ENCODE measurements around the gene CD74.

Gene CD74

GRCh38 chr5:150391064-150391834 is 21.5 kb downstream of the CD74 start:
- no peak overlapping the region for H3K4me3 Mint-ChIP-seq
- H3K4me1 Mint-ChIP-seq (ENCODE audit: low read depth) = peaks cover 13% of the 10 kb centered on the region
- H3K9me3 Mint-ChIP-seq = no peaks in the 10 kb centered on the region
- H3K27me3 Mint-ChIP-seq = no peaks in the 10 kb centered on the region
- intact Hi-C loops (cut with micrococcal nuclease) = no loop called here
- H3K27ac Mint-ChIP-seq = no peak overlapping the region
- H3K36me3 Mint-ChIP-seq (ENCODE audit: low read depth) = peaks cover 100% of the 10 kb centered on the region

GRCh38 chr5:150389531-150390266 is 23.0 kb downstream of the CD74 start:
- Mint-ChIP-seq H3K4me3 (no peak overlapping the region), H3K27ac (no peak overlapping the region)

GRCh38 chr5:150386024-150386855 is 26.5 kb downstream of the CD74 start:
- Mint-ChIP-seq H3K27me3 (no peaks in the 10 kb centered on the region), H3K9me3 (no peaks in the 10 kb centered on the region), H3K36me3 (ENCODE audit: low read depth) (peaks cover 100% of the 10 kb centered on the region), H3K27ac (no peak overlapping the region), H3K4me1 (ENCODE audit: low read depth) (peaks cover 24% of the 10 kb centered on the region), H3K4me3 (no peak overlapping the region)
- intact Hi-C loops (cut with micrococcal nuclease) = no loop called here

More at GRCh38 chr5:150389531-150390266, 23.0 kb downstream of the CD74 start:
- Mint-ChIP-seq H3K4me1 (ENCODE audit: low read depth) (peaks cover 11% of the 10 kb centered on the region), H3K36me3 (ENCODE audit: low read depth) (peaks cover 100% of the 10 kb centered on the region), H3K27me3 (no peaks in the 10 kb centered on the region), H3K9me3 (no peaks in the 10 kb centered on the region)
- intact Hi-C loops (cut with micrococcal nuclease) = no loop called here

- H3K27ac Mint-ChIP-seq = no peak overlapping the region
- H3K4me3 Mint-ChIP-seq = no peak overlapping the region
- peaks cover 100% of the 10 kb centered on the region for H3K36me3 Mint-ChIP-seq (ENCODE audit: low read depth)
Measured at GRCh38 chr5:150384701-150385100, 28.0 kb downstream of the CD74 start.

GRCh38 chr5:150377964-150378694 is 34.6 kb downstream of the CD74 start:
- no peak overlapping the region for H3K4me3 Mint-ChIP-seq
- H3K36me3 Mint-ChIP-seq (ENCODE audit: low read depth) = peaks cover 100% of the 10 kb centered on the region
- H3K27ac Mint-ChIP-seq = no peak overlapping the region

More at GRCh38 chr5:150384701-150385100, 28.0 kb downstream of the CD74 start:
- Mint-ChIP-seq H3K9me3 (no peaks in the 10 kb centered on the region), H3K4me1 (ENCODE audit: low read depth) (peaks cover 17% of the 10 kb centered on the region), H3K27me3 (no peaks in the 10 kb centered on the region)
- intact Hi-C loops (cut with micrococcal nuclease) = no loop called here

GRCh38 chr5:150376799-150377771 is 35.6 kb downstream of the CD74 start:
- peaks cover 14% of the 10 kb centered on the region for H3K4me1 Mint-ChIP-seq (ENCODE audit: low read depth)
- no peak overlapping the region for H3K27ac Mint-ChIP-seq
- no peaks in the 10 kb centered on the region for H3K9me3 Mint-ChIP-seq
- no peak overlapping the region for H3K4me3 Mint-ChIP-seq
- intact Hi-C loops (cut with micrococcal nuclease) = no loop called here
- no peaks in the 10 kb centered on the region for H3K27me3 Mint-ChIP-seq
- peaks cover 100% of the 10 kb centered on the region for H3K36me3 Mint-ChIP-seq (ENCODE audit: low read depth)

More at GRCh38 chr5:150377964-150378694, 34.6 kb downstream of the CD74 start:
- H3K4me1 Mint-ChIP-seq (ENCODE audit: low read depth) = peaks cover 6% of the 10 kb centered on the region
- intact Hi-C loops (cut with micrococcal nuclease) = no loop called here
- H3K27me3 Mint-ChIP-seq = no peaks in the 10 kb centered on the region
- H3K9me3 Mint-ChIP-seq = no peaks in the 10 kb centered on the region

- Mint-ChIP-seq H3K27ac (no peak overlapping the region), H3K4me3 (no peak overlapping the region), H3K4me1 (ENCODE audit: low read depth) (peaks cover 23% of the 10 kb centered on the region), H3K9me3 (no peaks in the 10 kb centered on the region), H3K27me3 (no peaks in the 10 kb centered on the region), H3K36me3 (ENCODE audit: low read depth) (peaks cover 100% of the 10 kb centered on the region)
- intact Hi-C loops (cut with micrococcal nuclease) = no loop called here
Measured at GRCh38 chr5:150374651-150375050, 38.1 kb downstream of the CD74 start.

GRCh38 chr5:150372639-150373038 is 40.1 kb downstream of the CD74 start:
- H3K4me1 Mint-ChIP-seq (ENCODE audit: low read depth) = peaks cover 23% of the 10 kb centered on the region
- intact Hi-C loops (cut with micrococcal nuclease) = no loop called here
- H3K36me3 Mint-ChIP-seq (ENCODE audit: low read depth) = peaks cover 100% of the 10 kb centered on the region
- no peaks in the 10 kb centered on the region for H3K27me3 Mint-ChIP-seq
- no peak overlapping the region for H3K4me3 Mint-ChIP-seq
- peak overlapping the region; percentile 86 for H3K27ac Mint-ChIP-seq
- H3K9me3 Mint-ChIP-seq = no peaks in the 10 kb centered on the region

GRCh38 chr5:150368526-150368925 is 44.2 kb downstream of the CD74 start:
- Mint-ChIP-seq H3K27me3 (no peaks in the 10 kb centered on the region), H3K4me1 (ENCODE audit: low read depth) (peaks cover 20% of the 10 kb centered on the region), H3K4me3 (no peak overlapping the region), H3K9me3 (no peaks in the 10 kb centered on the region), H3K36me3 (ENCODE audit: low read depth) (peaks cover 90% of the 10 kb centered on the region), H3K27ac (no peak overlapping the region)
- intact Hi-C loops (cut with micrococcal nuclease) = no loop called here

GRCh38 chr5:150364004-150364403 is 48.7 kb downstream of the CD74 start:
- peaks cover 87% of the 10 kb centered on the region for H3K36me3 Mint-ChIP-seq (ENCODE audit: low read depth)
- H3K4me3 Mint-ChIP-seq = no peak overlapping the region
- intact Hi-C loops (cut with micrococcal nuclease) = no loop called here
- H3K4me1 Mint-ChIP-seq (ENCODE audit: low read depth) = peaks cover 27% of the 10 kb centered on the region
- H3K27ac Mint-ChIP-seq = no peak overlapping the region
- H3K9me3 Mint-ChIP-seq = no peaks in the 10 kb centered on the region
- no peaks in the 10 kb centered on the region for H3K27me3 Mint-ChIP-seq

GRCh38 chr5:150363185-150363584 is 49.5 kb downstream of the CD74 start:
- Mint-ChIP-seq H3K4me1 (ENCODE audit: low read depth) (peaks cover 32% of the 10 kb centered on the region), H3K27me3 (no peaks in the 10 kb centered on the region), H3K9me3 (no peaks in the 10 kb centered on the region), H3K27ac (no peak overlapping the region), H3K36me3 (ENCODE audit: low read depth) (peaks cover 80% of the 10 kb centered on the region), H3K4me3 (no peak overlapping the region)
- intact Hi-C loops (cut with micrococcal nuclease) = no loop called here

GRCh38 chr5:150361301-150361700 is 51.4 kb downstream of the CD74 start:
- peaks cover 66% of the 10 kb centered on the region for H3K36me3 Mint-ChIP-seq (ENCODE audit: low read depth)
- no peak overlapping the region for H3K4me3 Mint-ChIP-seq
- H3K9me3 Mint-ChIP-seq = no peaks in the 10 kb centered on the region
- peaks cover 41% of the 10 kb centered on the region for H3K4me1 Mint-ChIP-seq (ENCODE audit: low read depth)
- H3K27me3 Mint-ChIP-seq = no peaks in the 10 kb centered on the region
- intact Hi-C loops (cut with micrococcal nuclease) = no loop called here
- H3K27ac Mint-ChIP-seq = no peak overlapping the region
